Calu3 (cell line): ENCODE results near the gene AIP. TPM values are rescaled to one million over a fixed set of nuclear protein-coding genes. Genes with fewer than 3 reads are reported as not detected.

Experiments
- BruUV-seq: library from RNA; stranded (reverse); fragments of 400-500 nt; replicated peaks from 2 replicates; lab custom pipeline; 2021; lab: Mats Ljungman, UMichigan
- CTCF ChIA-PET: fragments of 300-600 bp; sonication (Branson Sonifier 250); formaldehyde crosslinking; loops from one replicate; lab custom pipeline; 2022; ENCODE audit warnings: antibody characterized with exemption; lab: Charles Lee
- DNase-seq: peaks from one replicate; pipeline ENCODE4 v3.0.0; 2022
- H3K27ac Mint-ChIP-seq: one replicate; pipeline ENCODE4 v1.8.0; 2022; ENCODE audit warnings: mixed read lengths; ENCODE audit not compliant: unreplicated experiment
- H3K27me3 Mint-ChIP-seq: one replicate; pipeline ENCODE4 v1.8.0; 2022; ENCODE audit warnings: mixed read lengths; ENCODE audit not compliant: unreplicated experiment
- H3K36me3 Mint-ChIP-seq: one replicate; pipeline ENCODE4 v1.8.0; 2022; ENCODE audit warnings: mild to moderate bottlenecking, moderate library complexity, mixed read lengths; ENCODE audit not compliant: insufficient read depth, unreplicated experiment
- H3K4me1 Mint-ChIP-seq: one replicate; pipeline ENCODE4 v1.8.0; 2022; ENCODE audit warnings: mild to moderate bottlenecking, low read depth, mixed read lengths; ENCODE audit not compliant: unreplicated experiment
- H3K4me3 Mint-ChIP-seq: one replicate; pipeline ENCODE4 v1.8.0; 2022; ENCODE audit warnings: mild to moderate bottlenecking, low read depth, moderate library complexity, mixed read lengths; ENCODE audit not compliant: unreplicated experiment
- H3K9me3 Mint-ChIP-seq: one replicate; pipeline ENCODE4 v1.8.0; 2022; ENCODE audit warnings: low read depth, mixed read lengths; ENCODE audit not compliant: unreplicated experiment
- intact Hi-C: fragments of 100-400 bp; cut with micrococcal nuclease; formaldehyde crosslinking; loops from one replicate; pipeline ENCODE4 v1.10.0; 2022; ENCODE audit not compliant: unreplicated experiment
- total RNA-seq: library from RNA; stranded (reverse); gene quantifications from 2 replicates; pipeline ENCODE4 v1.2.3, GENCODE V29; 2022
- TF ChIP-seq, protein P1 (sequence below): fragments of 200-600 bp; IDR thresholded peaks from one replicate; pipeline ENCODE4 v1.8.0; 2022; ENCODE audit warnings: antibody characterized with exemption; ENCODE audit not compliant: unreplicated experiment

AIP gene
- total RNA-seq, 1 experiment from 2014 or later, result 44.0 TPM

DNA sequence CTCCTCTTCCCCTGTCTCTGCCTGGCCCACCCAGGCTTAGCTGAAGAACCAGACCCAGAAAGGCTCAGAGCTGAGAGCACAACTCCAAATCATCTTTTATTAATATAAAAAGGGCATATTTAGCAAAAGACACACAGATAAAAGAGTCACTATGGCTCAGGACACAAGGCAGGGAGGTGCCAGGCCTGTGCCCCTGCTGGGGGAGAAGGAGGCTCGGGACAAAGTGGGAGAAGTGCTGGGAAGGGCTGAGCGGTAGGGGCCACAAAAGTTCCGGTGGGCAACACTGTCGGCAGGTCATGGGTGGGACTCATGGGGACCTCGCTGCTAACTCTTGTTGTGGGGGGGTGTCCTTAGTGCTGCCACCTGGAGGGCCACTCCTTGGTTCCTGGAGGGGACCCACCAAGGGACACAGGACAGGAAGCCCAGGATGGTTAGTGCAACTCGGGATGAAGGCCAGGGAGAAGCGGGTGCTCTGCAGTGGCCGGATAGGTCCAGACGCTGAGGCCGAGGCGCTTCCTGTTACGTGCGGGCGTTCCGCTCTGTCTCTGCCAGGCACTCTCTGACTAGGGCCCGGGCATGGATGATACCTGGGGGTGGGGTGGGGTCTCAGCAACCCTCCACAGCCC is 23.7 kb downstream of the AIP start:
- CTCF ChIA-PET, result interaction anchor here (1.9 kb wide), 1 partner anchor 105 kb away, joined by 4 read pairs; the partner anchor contains the start of gene PPP1CA
- intact Hi-C loops, result loop anchor here (2.0 to 10.0 kb wide), 3 partner anchors 76 to 152 kb away; partner anchors contain the start of genes GSTP1, POLD4 and RPS6KB2

DNA sequence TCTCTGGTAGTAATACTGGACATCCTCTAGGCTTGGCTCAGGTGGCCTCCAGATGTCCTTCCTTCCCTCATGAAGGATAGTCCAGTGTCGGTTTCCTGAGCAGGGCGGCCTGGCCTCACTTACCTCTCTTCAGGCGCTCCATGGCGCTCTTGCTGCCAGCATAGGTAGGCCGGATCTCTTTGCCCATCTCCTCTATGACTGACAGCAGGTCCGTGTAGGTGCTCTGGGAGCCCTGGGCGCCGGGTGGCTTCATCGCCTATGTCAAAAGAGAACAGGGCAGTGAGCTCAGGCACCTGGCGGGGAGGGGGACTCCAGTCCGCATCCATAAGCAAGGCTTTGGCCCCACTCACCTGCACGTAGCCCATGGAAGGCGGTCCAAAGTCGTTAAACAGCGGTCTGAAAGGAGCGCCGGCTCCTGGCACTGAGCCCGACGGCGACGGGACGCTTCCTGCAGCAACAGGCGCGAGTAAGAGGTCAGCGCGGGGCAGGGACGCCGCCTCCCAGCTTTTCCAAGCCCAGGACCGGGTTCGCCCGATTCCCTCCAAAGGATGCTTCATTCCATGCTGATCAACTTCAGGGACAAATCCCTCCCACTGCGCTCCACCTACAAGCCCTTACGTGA is 24.5 kb downstream of the AIP start:
- H3K27ac Mint-ChIP-seq, result peak overlapping the region; percentile 99
- peaks cover 66% of the 10 kb centered on the region for H3K36me3 Mint-ChIP-seq
- intact Hi-C loops, result loop anchor here (2.0 to 10.0 kb wide), 3 partner anchors 75 to 153 kb away; partner anchors contain the start of genes GSTP1, POLD4 and RPS6KB2
- no peaks in the 10 kb centered on the region for H3K9me3 Mint-ChIP-seq
- DNase-seq, result no peak
- H3K27me3 Mint-ChIP-seq, result peaks cover 13% of the 10 kb centered on the region
- TF ChIP-seq, protein P1, sequence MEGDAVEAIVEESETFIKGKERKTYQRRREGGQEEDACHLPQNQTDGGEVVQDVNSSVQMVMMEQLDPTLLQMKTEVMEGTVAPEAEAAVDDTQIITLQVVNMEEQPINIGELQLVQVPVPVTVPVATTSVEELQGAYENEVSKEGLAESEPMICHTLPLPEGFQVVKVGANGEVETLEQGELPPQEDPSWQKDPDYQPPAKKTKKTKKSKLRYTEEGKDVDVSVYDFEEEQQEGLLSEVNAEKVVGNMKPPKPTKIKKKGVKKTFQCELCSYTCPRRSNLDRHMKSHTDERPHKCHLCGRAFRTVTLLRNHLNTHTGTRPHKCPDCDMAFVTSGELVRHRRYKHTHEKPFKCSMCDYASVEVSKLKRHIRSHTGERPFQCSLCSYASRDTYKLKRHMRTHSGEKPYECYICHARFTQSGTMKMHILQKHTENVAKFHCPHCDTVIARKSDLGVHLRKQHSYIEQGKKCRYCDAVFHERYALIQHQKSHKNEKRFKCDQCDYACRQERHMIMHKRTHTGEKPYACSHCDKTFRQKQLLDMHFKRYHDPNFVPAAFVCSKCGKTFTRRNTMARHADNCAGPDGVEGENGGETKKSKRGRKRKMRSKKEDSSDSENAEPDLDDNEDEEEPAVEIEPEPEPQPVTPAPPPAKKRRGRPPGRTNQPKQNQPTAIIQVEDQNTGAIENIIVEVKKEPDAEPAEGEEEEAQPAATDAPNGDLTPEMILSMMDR, result no peak
- BruUV-seq, result TSS peak; percentile 83
- peak overlapping the region; percentile 91 for H3K4me3 Mint-ChIP-seq
- H3K4me1 Mint-ChIP-seq, result peaks cover 31% of the 10 kb centered on the region
- CTCF ChIA-PET, result no interaction called here

More for the DNA sequence above, 23.7 kb downstream of the AIP start:
- BruUV-seq, result no TSS peak
- no peak for DNase-seq
- TF ChIP-seq, protein P1, result peak; percentile 39
- Mint-ChIP-seq H3K4me3 (peak overlapping the region; percentile 91), H3K27ac (peak overlapping the region; percentile 99), H3K4me1 (peaks cover 31% of the 10 kb centered on the region), H3K27me3 (peaks cover 13% of the 10 kb centered on the region), H3K36me3 (peaks cover 66% of the 10 kb centered on the region), H3K9me3 (no peaks in the 10 kb centered on the region)

DNA sequence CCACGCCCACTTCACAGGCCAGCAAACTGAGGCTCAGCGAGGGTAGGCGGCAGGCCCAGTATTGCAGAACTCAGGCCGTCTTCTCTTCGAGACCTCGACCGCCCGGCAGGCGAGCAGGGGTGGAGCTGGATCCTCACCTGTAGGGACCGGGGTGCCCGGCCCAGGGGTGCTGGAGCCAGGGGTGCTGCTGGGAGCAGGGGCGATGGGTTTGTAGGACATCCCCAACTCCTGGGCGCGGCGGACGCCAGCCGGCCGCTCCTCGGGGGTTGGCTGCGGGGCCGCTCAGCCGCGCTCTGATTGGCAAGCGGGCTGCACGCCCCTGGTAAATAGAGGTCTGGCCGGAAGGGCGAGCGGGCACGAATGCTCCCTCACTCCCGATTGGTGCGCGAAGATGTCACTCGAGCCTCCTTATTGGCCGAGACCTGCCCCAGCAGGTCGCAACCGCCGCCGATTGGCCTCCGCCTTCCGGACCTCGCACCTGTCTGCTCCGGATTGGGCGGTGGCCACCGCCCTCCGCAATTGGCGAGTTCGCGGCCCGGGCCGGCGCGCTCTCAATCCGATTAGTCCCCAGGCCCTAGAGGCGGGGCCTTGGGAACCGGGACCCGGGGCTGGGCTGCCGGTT is 25.1 kb downstream of the AIP start, which contains the start of gene CDK2AP2:
Gene CDK2AP2, minus strand, starts transcription at position 299 of the 622 bp plus-strand sequence. Its CDS starts 80 bp downstream, at position 219.
- Mint-ChIP-seq H3K36me3 (peaks cover 66% of the 10 kb centered on the region), H3K27ac (peak within 1 kb of the TSS; percentile 99)

More for the DNA sequence above, 25.1 kb downstream of the AIP start, which contains the start of gene CDK2AP2:
- DNase-seq, result peak; percentile 99
- intact Hi-C loops, result loop anchor here (2.0 to 10.0 kb wide), 3 partner anchors 75 to 153 kb away; partner anchors contain the start of genes GSTP1, POLD4 and RPS6KB2
- CTCF ChIA-PET, result no interaction called here
- peaks cover 31% of the 10 kb centered on the region for H3K4me1 Mint-ChIP-seq
- H3K4me3 Mint-ChIP-seq, result peak within 1 kb of the TSS; percentile 91
- no TSS peak for BruUV-seq
- H3K27me3 Mint-ChIP-seq, result peaks cover 13% of the 10 kb centered on the region
- H3K9me3 Mint-ChIP-seq, result no peaks in the 10 kb centered on the region
- TF ChIP-seq, protein P1, result no peak
